H1 (cell line): ENCODE data around the gene ITGB1BP1. TPM values are rescaled to one million over a fixed set of nuclear protein-coding genes. Genes with fewer than 3 reads are reported as not detected.

Source experiments
- GTF2F1 ChIP-seq: IDR thresholded peaks from 2 replicates; pipeline ENCODE4 v1.6.1; 2012; ENCODE audit warnings: low read depth, low read length, improper control_type of control experiment, borderline replicate concordance
- HDAC6 ChIP-seq: IDR thresholded peaks from one replicate; pipeline ENCODE4 v1.7.1; 2012; ENCODE audit warnings: low read depth, mild to moderate bottlenecking, inconsistent platforms, low read length, moderate library complexity
- MAFK ChIP-seq: IDR thresholded peaks from 2 replicates; pipeline ENCODE4 v1.6.1; 2012; ENCODE audit warnings: low read depth, mild to moderate bottlenecking, improper control_type of control experiment, low read length
- NRF1 ChIP-seq: IDR thresholded peaks from 2 replicates; pipeline ENCODE4 v1.6.1; 2011; ENCODE audit warnings: mild to moderate bottlenecking, low read depth, low read length, improper control_type of control experiment
- PHF8 ChIP-seq: fragments of 200-600 bp; sonication (generic); conservative IDR thresholded peaks from 2 replicates; pipeline ENCODE4 v1.7.1; 2012; ENCODE audit warnings: low read depth, mild to moderate bottlenecking, inconsistent platforms, low read length, moderate library complexity
- polyA plus RNA-seq, 7 experiments: library from polyadenylated mRNA; depleted of rRNA in 3 of 7; stranded (reverse) in 5 of 7; unstranded in 2 of 7; fragments of >200 nt in 5 of 7; fragments of 200-250 nt in 2 of 7; gene quantifications; 1 replicate in 5 of 7; 2 replicates in 1 of 7; 4 replicates in 1 of 7; pipeline versions ENCODE4 v1.2.1 to v1.2.3, GENCODE V29; 2011 to 2013; ENCODE audit warnings: missing spikeins in 2 of 7, mixed read lengths in 2 of 7
- total RNA-seq: library from RNA; stranded (reverse); fragmentation: NEBNext Ultra II Directional; extraction: Animal tissue kit (Norgen Biotek cat#: 25700); gene quantifications from 2 replicates; pipeline ENCODE4 v1.2.1, GENCODE V29; 2021

ITGB1BP1 gene
- total and polyA plus RNA-seq, 2 of the 8 experiments (the other 6 are each of a cell fraction or from before 2014, with no cell fraction given): 16.1 to 45.4 TPM

DNA sequence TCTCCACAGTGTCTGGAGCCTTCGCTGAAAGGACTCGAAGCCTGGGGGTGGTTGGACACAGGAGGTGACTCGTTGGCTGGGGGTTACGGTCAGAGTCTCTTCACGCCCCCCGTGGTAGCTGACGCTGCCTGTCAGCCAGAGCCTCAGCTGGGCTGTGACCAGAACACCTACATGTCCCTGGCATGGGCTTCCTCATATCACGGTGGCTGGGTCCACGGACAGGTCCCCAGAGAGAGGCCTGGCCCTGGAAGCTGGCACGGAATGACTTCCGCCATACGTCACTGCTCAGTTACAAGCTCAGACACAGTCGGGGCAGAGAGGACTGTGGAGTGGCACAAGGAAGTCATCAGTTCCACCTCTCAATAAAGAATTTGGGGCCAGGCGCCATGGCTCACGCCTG is 28.5 kb downstream of the ITGB1BP1 start (continued):
- TF ChIP-seq GTF2F1 (no peak), NRF1 (no peak), MAFK (no peak), PHF8 (no peak), HDAC6 (no peak)
- TF ChIP-seq, all 59 proteins: peak for 0
